NCI-H1436 (cell line): ENCODE measurements around the gene CUTA.
A peak's percentile ranks its signal among the peaks of the same experiment; 100 is the strongest.

ENCODE experiments used
- DNase-seq: peaks from one replicate; lab custom pipeline; 2025; lab: John Stamatoyannopoulos, UW

Gene CUTA

DNA sequence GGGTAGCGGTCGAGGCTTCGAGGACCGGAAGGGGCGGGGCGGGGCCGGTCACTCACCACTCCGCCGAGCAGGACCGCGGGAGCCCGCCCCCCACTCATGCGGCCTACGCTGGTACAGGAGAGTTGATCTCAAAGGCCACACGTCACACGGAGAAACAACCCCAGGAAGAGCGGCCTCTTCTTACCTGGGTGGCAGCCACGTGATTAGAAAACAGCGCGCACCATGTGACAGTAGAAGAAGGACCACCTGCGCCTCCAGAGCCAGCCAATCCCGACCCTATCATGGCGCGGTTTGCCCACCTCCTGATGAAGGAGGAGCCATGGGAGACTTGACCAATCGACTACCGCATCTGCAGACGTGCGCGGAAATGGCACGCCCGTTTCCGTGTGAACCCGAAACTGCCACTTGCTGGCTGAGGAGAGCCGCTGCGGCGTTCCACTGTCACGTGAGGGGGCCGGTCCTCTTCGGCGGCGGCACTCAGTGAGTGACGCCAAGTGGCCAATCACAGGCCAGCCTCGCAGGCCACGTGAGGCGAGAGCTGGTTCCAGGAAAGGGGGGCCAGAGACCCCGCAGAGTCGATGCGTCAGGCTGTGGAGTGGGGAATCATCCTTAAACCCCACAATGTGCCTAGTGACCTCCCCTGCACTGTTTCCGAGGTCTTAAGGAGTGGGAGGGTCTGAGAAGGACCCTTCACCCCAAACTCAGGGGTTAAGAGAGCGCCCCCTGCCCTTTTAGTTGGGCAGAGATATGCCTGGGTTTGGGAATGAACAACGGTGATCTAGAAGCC lies at the start of gene CUTA:
Gene CUTA, minus strand, starts transcription at position 205 of the 787 bp plus-strand sequence. Its CDS starts 107 bp downstream, at position 98.
- peak; percentile 99 for DNase-seq

DNA sequence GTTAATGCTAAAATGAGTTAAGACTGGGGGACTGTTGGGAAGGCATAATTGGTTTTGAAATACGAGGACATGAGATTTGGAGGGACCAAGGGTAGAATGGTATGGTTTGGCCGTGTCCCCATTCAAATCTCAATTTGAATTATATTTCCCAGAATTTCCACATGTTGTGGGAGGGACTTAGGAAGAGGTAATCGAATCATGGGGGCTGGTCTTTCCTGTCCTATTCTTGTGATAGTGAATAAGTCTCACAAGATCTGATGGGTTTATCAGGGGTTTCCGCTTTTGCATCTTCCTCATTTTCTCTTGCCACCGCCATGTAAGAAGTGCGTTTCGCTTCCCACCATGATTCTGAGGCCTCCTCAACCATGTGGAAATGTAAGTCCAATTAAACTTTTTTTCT lies 49.2 kb upstream of the CUTA start:
- DNase-seq = no peak

DNA sequence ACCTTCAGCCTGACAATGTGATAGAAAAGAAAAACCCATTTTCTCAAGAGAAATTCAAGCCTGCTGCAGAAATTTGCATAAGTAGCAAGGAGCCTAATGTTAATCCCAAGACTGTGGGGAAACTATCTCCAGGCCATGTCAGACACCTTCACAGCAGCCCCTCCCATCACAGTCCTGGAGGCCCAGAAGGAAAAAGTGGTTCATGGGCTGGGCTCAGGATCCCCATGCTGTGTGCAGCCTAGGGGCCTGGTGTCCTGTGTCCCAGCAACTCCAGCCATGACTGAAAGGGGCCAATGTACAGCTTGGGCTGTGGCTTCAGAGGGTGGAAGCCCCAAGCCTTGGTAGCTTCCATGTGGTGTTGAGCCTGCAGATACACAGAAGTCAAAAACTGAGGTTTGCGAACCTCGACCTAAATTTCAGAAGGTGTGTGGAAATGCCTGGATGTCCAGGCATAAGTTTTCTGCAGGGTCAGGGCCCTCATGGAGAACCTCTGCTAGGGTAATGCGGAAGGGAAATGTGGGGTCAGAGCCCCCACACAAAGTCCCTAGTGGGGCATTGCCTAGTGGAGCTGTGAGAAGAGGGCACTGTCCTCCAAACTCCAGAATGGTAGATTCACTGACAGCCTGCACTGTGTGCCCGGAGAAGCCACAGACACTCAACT lies 48.3 kb upstream of the CUTA start:
- no peak for DNase-seq

DNA sequence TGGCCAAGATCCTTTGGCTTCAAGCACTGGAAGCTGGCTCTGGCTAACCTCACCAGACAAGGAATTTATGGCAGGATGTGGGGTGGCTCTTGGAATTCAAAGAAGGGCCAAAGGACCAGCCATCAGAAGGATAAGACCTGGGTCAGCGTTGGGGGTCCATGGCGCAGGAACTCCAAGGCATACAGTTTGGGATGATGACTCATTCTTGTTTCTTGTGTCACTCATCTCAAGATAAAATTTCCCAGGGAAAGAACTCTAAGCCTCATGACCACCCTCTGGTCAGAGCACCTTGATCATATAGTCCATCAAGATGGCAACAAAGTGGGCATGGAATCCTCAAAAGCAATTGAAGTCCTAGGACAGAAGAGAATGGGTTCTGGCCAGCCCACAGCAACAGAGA lies 41.3 kb upstream of the CUTA start:
- no peak for DNase-seq

- no peak for DNase-seq
Measured at GRCh38 chr6:33458676-33459075, 40.8 kb upstream of the CUTA start.

DNA sequence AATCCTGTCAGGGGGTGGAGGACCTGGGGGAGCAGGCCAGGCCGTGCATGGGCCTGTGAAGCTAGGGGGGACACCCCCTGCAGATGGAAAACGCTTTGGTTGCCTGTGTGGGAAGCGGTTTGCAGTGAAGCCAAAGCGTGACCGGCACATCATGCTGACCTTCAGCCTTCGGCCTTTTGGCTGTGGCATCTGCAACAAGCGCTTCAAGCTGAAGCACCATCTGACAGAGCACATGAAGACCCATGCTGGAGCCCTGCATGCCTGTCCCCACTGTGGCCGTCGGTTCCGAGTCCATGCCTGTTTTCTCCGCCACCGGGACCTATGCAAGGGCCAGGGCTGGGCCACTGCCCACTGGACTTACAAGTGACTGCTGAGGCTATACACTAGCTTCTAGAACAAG lies 38.2 kb upstream of the CUTA start:
- no peak for DNase-seq

- DNase-seq = no peak
Measured at GRCh38 chr6:33455051-33455450, 37.1 kb upstream of the CUTA start.

DNA sequence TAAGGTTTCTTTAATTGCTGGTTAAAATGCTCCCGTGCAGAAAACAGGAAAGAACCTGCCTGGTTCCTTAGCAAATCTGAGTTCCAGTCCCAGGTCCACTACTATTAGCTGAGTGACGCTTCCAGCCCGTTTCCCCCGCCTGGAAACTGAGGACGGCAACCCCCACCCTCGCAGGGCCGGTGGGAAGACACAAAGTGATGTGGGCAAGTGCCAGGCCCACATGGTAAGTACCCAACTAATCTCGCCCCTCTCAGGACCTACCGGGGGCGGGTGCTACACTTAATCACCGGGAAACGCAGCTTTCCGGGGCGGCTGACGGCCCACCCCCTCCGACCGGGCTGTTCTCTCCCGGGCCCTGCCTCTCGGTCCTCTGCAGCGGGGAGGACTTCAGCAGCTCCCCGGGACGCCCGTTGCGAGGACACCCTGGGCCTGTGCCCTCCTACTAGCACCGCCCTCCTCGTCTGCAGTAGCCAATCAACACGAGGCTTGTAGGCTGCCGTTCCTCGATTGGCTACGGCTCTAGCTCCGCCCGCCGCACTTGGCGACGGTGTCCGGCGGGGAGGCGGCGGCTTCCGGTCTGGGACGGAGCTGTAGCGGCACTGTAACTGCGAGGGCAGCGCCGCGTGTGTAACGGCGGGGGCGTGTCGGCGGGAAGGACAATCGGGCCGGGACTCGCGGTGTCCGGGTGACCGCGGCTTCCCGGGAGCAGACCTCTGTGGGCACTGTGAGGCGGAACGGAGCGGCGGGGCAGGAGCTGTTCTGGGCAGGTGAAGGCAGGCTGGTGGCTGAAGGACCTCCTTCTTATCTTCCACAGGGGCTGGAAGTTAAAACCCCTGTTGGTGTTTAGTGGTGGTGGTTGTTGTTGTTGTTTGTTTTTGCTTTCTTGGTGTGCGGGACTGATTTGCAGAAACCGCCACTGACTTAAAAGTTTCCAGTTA lies 36.4 kb upstream of the CUTA start, which contains the start of gene ZBTB9:
Gene ZBTB9, plus strand, starts transcription at position 568 of the 938 bp plus-strand sequence. CDS start 525 bp downstream, outside the sequence.
- peak; percentile 94 for DNase-seq

DNA sequence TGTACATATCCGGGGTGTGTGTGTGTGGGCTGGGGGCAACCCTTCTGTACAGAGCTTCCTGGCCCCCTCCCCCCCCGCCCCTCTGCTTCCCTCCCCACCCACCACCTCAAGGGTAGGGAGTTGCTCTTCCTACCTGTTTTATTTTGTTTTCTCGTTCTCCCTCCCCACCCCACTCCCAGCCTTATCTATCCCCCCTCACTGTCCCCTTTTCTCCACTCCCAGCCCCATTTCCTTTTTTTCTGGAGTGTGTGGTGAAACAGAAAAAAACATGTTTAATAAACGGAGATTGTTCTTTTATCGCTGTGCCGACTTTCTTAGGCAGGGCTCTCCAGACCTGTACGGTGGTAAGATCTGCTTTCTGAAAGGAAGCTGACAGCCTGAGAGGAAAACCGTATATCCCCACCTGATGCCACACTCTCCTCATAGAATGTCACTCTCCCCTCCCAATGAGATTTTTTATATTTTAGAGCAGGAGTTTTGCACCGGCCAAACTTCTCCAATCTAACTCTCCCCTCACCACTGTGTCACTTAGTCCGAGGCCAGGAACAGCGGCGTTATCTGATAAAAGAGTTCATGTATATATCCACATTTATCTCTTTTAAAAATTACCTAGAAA lies 35.6 kb upstream of the CUTA start:
- no peak for DNase-seq

DNA sequence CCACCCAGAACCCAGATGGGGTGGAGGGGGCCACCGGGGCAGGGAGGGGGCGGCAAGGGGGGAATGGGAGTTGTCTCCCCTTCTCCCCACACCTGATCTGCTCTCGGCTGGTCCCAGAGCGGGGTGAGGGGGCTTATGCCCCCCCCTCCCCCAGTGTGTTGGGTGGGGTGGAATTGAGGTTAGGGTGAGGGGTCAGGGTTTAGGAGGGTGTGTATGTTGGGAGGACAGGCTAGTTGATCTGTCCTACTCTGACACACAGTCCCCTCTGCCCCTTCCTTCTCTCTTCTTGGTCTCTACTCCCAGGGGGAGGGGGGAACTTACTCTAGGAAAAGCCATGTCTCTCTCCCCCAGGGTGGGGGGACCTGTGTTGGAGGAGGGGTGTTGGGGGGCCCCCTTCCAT lies 34.6 kb upstream of the CUTA start:
- no peak for DNase-seq

GRCh38 chr6:33451606-33452005 lies 33.7 kb upstream of the CUTA start:
- no peak for DNase-seq

DNA sequence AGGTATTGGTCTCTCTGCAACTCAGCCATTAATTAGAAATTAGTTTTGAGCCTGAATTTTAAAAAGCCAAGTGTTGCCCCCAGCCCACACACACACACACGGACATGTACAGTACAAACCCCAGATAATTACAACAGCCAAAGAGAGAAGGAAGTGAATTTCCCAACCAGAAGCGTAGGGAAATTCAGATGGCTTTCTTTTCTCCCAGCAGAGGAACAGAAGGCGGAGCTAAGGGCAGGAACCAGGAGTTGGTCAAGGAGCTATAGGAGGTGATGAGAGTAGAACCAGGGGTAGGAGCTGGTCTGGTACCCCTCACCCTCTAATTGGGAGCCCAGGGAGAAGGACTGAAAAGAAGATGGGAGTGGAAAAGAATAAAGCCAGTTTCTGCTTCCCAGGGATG lies 32.5 kb upstream of the CUTA start:
- no peak for DNase-seq

GRCh38 chr6:33446356-33446755 lies 28.4 kb upstream of the CUTA start:
- no peak for DNase-seq

DNA sequence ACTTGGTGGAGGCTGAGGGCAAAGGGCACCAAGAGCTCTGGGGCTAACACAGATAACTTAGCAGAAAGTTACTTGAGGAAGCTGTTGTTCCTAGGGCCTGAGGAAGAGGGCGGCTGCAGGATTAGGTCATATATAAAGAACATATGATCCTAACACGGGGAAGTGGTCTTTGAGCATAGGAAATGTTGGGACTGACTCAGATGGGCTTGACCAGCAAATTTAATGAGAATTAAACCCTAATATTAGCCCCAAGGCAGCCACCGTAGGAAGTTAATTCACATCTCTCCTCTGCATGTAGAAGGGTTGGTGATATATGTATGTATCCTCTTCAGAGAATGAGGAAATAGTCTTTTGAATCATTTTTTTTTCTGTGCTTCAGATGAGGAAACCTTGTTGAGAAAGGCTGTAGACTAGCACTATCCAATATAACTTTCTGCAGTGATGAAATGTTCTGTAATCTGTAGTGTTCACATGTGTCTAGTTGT lies 27.3 kb upstream of the CUTA start:
- DNase-seq = no peak

- DNase-seq = no peak
Measured at GRCh38 chr6:33443619-33444504, 26.0 kb upstream of the CUTA start.

DNA sequence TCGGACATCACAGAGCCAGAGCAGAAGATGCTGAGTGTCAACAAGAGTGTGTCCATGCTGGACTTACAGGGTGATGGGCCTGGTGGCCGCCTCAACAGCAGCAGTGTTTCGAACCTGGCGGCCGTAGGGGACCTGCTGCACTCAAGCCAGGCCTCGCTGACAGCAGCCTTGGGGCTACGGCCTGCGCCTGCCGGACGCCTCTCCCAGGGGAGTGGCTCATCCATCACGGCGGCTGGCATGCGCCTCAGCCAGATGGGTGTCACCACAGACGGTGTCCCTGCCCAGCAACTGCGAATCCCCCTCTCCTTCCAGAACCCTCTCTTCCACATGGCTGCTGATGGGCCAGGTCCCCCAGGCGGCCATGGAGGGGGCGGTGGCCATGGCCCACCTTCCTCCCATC lies 25.1 kb upstream of the CUTA start:
- no peak for DNase-seq

DNA sequence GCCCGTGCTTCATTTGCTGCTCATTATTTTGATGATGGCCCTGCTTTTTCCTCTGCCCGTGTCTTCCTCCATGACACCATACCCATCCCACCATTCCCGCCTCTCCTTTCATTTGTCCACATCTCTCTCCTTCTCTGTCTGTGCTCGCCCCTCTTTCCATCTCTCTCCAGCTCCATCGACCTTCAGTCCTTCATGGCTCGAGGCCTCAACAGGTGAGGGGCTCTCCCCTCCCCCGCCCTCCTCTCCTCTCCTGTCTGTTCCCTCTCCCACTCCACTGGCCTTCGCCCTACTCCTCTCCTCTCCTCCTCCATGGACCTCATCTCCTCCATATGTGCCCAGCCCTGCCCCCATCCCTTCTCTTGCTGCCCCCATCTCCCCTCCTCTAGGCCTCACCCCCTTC lies 24.4 kb upstream of the CUTA start:
- no peak for DNase-seq

DNA sequence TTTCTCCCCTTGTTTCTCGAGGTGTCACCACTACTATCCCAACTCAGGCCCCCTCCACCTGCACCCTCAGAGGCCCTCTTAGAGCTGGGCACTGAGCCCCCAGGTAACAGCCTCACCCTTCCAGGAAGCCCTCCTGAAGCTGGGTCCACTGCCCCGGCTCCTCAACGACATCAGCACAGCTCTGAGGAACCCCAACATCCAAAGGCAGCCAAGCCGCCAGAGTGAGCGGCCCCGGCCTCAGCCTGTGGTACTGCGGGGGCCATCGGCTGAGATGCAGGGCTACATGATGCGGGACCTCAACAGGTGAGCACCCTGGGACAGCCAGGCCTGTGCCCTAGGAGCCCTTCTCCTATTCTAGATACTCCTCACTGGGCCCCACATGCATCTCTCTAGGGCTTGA lies 23.6 kb upstream of the CUTA start:
- DNase-seq = no peak

DNA sequence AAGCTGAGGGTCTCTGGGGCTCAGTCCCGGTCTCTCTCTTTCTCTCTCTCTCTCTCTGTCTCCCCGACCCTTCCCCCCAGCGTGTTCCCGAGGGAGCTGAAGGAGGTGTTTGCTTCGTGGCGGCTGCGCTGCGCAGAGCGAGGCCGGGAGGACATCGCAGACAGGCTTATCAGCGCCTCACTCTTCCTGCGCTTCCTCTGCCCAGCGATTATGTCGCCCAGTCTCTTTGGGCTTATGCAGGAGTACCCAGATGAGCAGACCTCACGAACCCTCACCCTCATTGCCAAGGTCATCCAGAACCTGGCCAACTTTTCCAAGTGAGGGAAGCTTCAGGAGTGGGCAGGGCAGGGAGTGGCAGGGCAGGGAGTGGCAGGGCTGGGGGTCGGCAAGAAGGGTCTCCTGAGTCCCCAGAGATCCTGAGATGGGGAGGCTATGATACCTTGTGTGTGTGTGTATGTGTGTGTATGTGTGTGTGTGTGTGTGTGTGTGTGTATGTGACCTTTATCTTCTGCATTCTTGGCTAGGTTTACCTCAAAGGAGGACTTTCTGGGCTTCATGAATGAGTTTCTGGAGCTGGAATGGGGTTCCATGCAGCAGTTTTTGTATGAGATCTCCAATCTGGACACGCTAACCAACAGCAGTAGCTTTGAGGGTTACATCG lies 22.9 kb upstream of the CUTA start:
- no peak for DNase-seq

DNA sequence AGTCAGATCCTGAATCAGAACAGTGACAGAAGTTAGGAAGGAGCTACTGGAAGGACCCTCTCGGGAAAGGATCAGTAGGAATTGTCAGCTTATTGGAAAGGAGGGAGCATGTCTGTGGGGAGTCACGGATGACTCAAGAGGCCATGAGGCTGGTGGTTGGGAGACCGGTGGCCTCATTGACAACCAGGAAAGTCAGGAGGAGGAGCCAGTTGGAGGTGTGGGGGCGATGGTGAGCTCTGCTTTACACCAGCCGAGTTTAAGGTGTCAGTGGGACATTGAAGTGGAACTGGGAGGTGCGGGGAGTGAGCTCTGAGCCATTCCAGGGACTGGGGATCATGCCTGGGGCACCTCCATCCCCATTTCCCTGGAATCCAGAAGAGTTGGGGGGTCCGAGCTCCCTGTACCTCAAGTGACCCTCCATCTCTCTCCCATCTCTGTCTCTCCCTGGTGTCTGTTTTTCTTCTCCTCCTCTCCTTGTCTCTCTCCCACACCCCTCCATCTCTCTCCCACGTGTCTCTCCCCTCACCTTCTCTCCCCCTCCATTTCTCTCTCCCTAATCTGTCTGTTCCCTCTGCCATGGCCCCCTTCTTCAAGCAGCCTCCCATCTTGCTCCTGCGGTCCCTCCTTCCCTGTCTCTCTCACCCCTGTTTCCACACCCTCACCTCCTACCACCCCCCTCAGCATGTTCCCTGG lies 22.2 kb upstream of the CUTA start:
- DNase-seq = no peak
